HCT116 (cell line): ENCODE data around the gene SLC25A41. TPM values are rescaled to one million over a fixed set of nuclear protein-coding genes. Genes with fewer than 3 reads are reported as not detected.

Experiments used
- ATAC-seq: fragments of 200-7000 bp; cut with Tn5 transposase; 2 replicates; pipeline ENCODE4 v1.9.1; 2020; ENCODE audit warnings: mild to moderate bottlenecking, moderate library complexity
- Bru-seq: library from RNA; stranded (reverse); fragments of 400-500 nt; gene quantifications from one replicate; lab custom pipeline; 2021; lab: Mats Ljungman, UMichigan
- BruChase-seq, 2 experiments: library from RNA; stranded (reverse); fragments of 400-500 nt; gene quantifications; one replicate each; lab custom pipeline; 2021; lab: Mats Ljungman, UMichigan
- BruUV-seq: library from RNA; stranded (reverse); fragments of 400-500 nt; replicated peaks from 2 replicates; lab custom pipeline; 2021; lab: Mats Ljungman, UMichigan
- CTCF ChIA-PET: fragments of 300-600 bp; sonication (Branson Sonifier 250); formaldehyde crosslinking; loops from one replicate; lab custom pipeline; 2021; ENCODE audit warnings: antibody characterized with exemption; lab: Charles Lee
- POLR2A ChIA-PET: fragments of 300-600, 350-600 bp; sonication (Branson Sonifier 250); formaldehyde crosslinking; loops from one replicate; lab custom pipeline; 2021; ENCODE audit warnings: antibody characterized with exemption; lab: Charles Lee
- RAD21 ChIA-PET, 2 experiments: fragments of 300-600 bp; sonication (Branson Sonifier 250); formaldehyde crosslinking; loops; one replicate each; lab custom pipeline; 2023; ENCODE audit warnings: low total read pairs in 2 of 2; ENCODE audit not compliant: uncharacterized antibody in 2 of 2, unreplicated experiment in 2 of 2, low non-redundant PET in 1 of 2; lab: Charles Lee
- DNase-seq: peaks from one replicate; pipeline ENCODE4 v3.0.0-alpha.2; 2010; ENCODE audit warnings: low read depth, low spot score
- H2AFZ ChIP-seq: fragments of 200-600 bp; shearing (Covaris generic), sonication (generic); 2 replicates; pipeline ENCODE4 v1.6.1; 2017; ENCODE audit warnings: low read depth, mixed run types, mixed read lengths, antibody characterized with exemption, low read length; ENCODE audit not compliant: poor library complexity, severe bottlenecking
- H3K27ac ChIP-seq: 2 replicates; pipeline ENCODE4 v1.5.1; 2012; ENCODE audit warnings: low read depth, low read length
- H3K27me3 ChIP-seq: fragments of 200-600 bp; sonication (generic); 2 replicates; pipeline ENCODE4 v1.6.1; 2016; ENCODE audit warnings: mixed run types, low read length, mixed read lengths; ENCODE audit not compliant: insufficient read depth
- H3K36me3 ChIP-seq, 2 experiments: fragments of 200-500 bp in 1 of 2; fragments of 200-600 bp in 1 of 2; sonication (Bioruptor generic) in 1 of 2; sonication (generic) in 1 of 2; 2 replicates each; pipeline versions ENCODE4 v1.5.1 to v1.6.1; 2014 to 2016; ENCODE audit warnings: low read length in 2 of 2, inconsistent platforms in 1 of 2, mixed read lengths in 1 of 2, mixed run types in 1 of 2; ENCODE audit not compliant: insufficient read depth in 2 of 2, control insufficient read depth in 1 of 2
- H3K4me1 ChIP-seq, 2 experiments: fragments of 200-600 bp in 1 of 2; sonication (generic) in 1 of 2; 2 replicates each; pipeline versions ENCODE4 v1.5.1 to v1.6.1; 2012 to 2017; ENCODE audit warnings: low read length in 2 of 2, inconsistent platforms in 1 of 2, mild to moderate bottlenecking in 1 of 2, mixed read lengths in 1 of 2, mixed run types in 1 of 2, moderate library complexity in 1 of 2; ENCODE audit not compliant: insufficient read depth in 2 of 2, control insufficient read depth in 1 of 2
- H3K4me2 ChIP-seq: fragments of 200-600 bp; sonication (generic); 2 replicates; pipeline ENCODE4 v1.6.1; 2017; ENCODE audit warnings: mixed run types, low read length, mixed read lengths
- H3K4me3 ChIP-seq, 2 experiments: fragments of 200-600 bp in 1 of 2; sonication (generic) in 1 of 2; replicated peaks in 1 of 2; 2 replicates each; pipeline ENCODE4 v1.5.1; 2011 to 2016; ENCODE audit warnings: low read length in 2 of 2, control low read depth in 1 of 2, low read depth in 1 of 2, mild to moderate bottlenecking in 1 of 2, mixed read lengths in 1 of 2, mixed run types in 1 of 2
- H3K79me2 ChIP-seq: fragments of 200-600 bp; sonication (generic); 2 replicates; pipeline ENCODE4 v1.6.1; 2017; ENCODE audit warnings: mild to moderate bottlenecking, mixed run types, low read length, moderate library complexity, mixed read lengths; ENCODE audit not compliant: insufficient read depth
- H3K9ac ChIP-seq: fragments of 200-600 bp; sonication (generic); 2 replicates; pipeline ENCODE4 v1.6.1; 2016; ENCODE audit warnings: low read length, mixed read lengths
- H3K9me2 ChIP-seq: fragments of 200-600 bp; sonication (generic), shearing (Covaris generic); 2 replicates; pipeline ENCODE4 v1.6.1; 2017; ENCODE audit warnings: mixed run types, mild to moderate bottlenecking, moderate library complexity; ENCODE audit not compliant: insufficient read depth
- H3K9me3 ChIP-seq, 2 experiments: fragments of 200-500 bp in 1 of 2; fragments of 200-600 bp in 1 of 2; sonication (Bioruptor generic) in 1 of 2; sonication (generic) in 1 of 2; 2 replicates each; pipeline ENCODE4 v1.6.1; 2014 to 2017; ENCODE audit warnings: low read length in 2 of 2, mixed read lengths in 2 of 2, inconsistent platforms in 1 of 2, low read depth in 1 of 2, mild to moderate bottlenecking in 1 of 2, mixed run types in 1 of 2, moderate library complexity in 1 of 2; ENCODE audit not compliant: control insufficient read depth in 1 of 2, insufficient read depth in 1 of 2
- H4K20me1 ChIP-seq: fragments of 200-600 bp; sonication (generic), shearing (Covaris generic); 2 replicates; pipeline ENCODE4 v1.6.1; 2017; ENCODE audit warnings: mixed run types, mild to moderate bottlenecking, moderate library complexity; ENCODE audit not compliant: insufficient read depth
- CEBPB ChIP-seq: IDR thresholded peaks from 2 replicates; pipeline ENCODE4 v1.6.1; 2012; ENCODE audit warnings: low read depth
- ELF1 ChIP-seq: IDR thresholded peaks from 2 replicates; pipeline ENCODE4 v1.6.1; 2012; ENCODE audit warnings: low read depth, borderline replicate concordance
- EZH2 ChIP-seq: fragments of 200-600 bp; sonication (generic); IDR thresholded peaks from 2 replicates; pipeline ENCODE4 v1.6.1; 2017; ENCODE audit warnings: antibody characterized with exemption, mixed run types
- EZH2phosphoT487 ChIP-seq: fragments of 200-600 bp; IDR thresholded peaks from 2 replicates; pipeline ENCODE4 v1.6.1; 2018; ENCODE audit warnings: antibody characterized with exemption, borderline replicate concordance
- FOSL1 ChIP-seq: IDR thresholded peaks from 2 replicates; pipeline ENCODE4 v1.6.1; 2012; ENCODE audit warnings: low read depth
- JUND ChIP-seq: IDR thresholded peaks from 2 replicates; pipeline ENCODE4 v1.6.1; 2012
- RAD21 ChIP-seq: IDR thresholded peaks from 2 replicates; pipeline ENCODE4 v1.6.1; 2012; ENCODE audit warnings: low read depth, mild to moderate bottlenecking
- SP1 ChIP-seq: IDR thresholded peaks from 2 replicates; pipeline ENCODE4 v1.6.1; 2012; ENCODE audit warnings: low read depth
- YY1 ChIP-seq: IDR thresholded peaks from 2 replicates; pipeline ENCODE4 v1.6.1; 2011; ENCODE audit warnings: low read length, low read depth, moderate library complexity, mild to moderate bottlenecking; ENCODE audit not compliant: insufficient replicate concordance; ENCODE audit errors: extremely low read depth
- ZNF274 ChIP-seq: fragments of 200-500 bp; sonication (Bioruptor generic); IDR thresholded peaks from 2 replicates; pipeline ENCODE4 v1.6.1; 2014; ENCODE audit warnings: mild to moderate bottlenecking, low read depth, low read length, inconsistent platforms
- intact Hi-C: fragments of 100-400 bp; cut with micrococcal nuclease; formaldehyde crosslinking; loops from 2 replicates; pipeline ENCODE4 v1.10.0; 2022
- long read RNA-seq: library from polyadenylated mRNA; unstranded; transcript quantifications from one replicate; pipeline ENCODE4 v2.0.0, GENCODE V29; 2021; ENCODE audit not compliant: unreplicated experiment
- polyA plus RNA-seq: library from polyadenylated mRNA; unstranded; fragments of >200 nt; gene quantifications from 2 replicates; pipeline ENCODE4 v1.2.1, GENCODE V29; 2012; ENCODE audit warnings: missing spikeins
- total RNA-seq: library from RNA; stranded (reverse); gene quantifications from one replicate; pipeline ENCODE4 v1.2.1, GENCODE V29; 2021; ENCODE audit not compliant: unreplicated experiment
- TF ChIP-seq, protein P1 (sequence below), 3 experiments: fragments of 200-600 bp in 1 of 3; sonication (generic) in 1 of 3; IDR thresholded peaks in 2 of 3; conservative IDR thresholded peaks in 1 of 3; 2 replicates each; pipeline ENCODE4 v1.5.1; 2012 to 2017; ENCODE audit warnings: low read depth in 2 of 3, low read length in 2 of 3, antibody characterized with exemption in 1 of 3, borderline replicate concordance in 1 of 3, control low read depth in 1 of 3, mild to moderate bottlenecking in 1 of 3, mixed read lengths in 1 of 3, mixed run types in 1 of 3, moderate library complexity in 1 of 3; ENCODE audit not compliant: insufficient read depth in 1 of 3

Gene SLC25A41
- total RNA-seq (0.93 TPM), Bru-seq, nascent RNA (percentile 30 among the genes with signal in this experiment), BruChase-seq, experiment 1, labeled RNA remaining after a 6-hour chase (percentile 35 among the genes with signal in this experiment), BruChase-seq, experiment 2, labeled RNA remaining after a 2-hour chase (percentile 36 among the genes with signal in this experiment)
- 1.00 and 1.4 TPM in 2 replicates for polyA plus RNA-seq
- long read RNA-seq: 0 reads

DNA sequence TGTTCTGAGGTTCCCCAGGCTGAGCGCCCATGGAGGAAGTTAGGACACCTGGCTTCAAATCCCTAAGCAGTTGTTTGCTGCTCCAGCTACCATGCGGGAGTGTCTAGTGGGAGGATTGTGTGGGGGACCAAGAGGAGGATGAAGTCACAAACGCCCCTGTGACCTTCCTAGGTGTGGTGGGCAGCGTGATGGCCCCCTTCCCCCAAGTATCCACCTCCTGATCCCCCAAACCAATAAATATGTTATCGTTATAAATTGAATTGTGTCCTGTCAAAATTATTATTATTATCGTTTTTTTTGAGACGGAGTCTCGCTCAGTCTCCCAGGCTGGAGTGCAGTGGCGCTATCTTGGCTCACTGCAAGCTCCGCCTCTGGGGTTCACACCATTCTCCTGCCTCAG, at the start of gene SLC25A41:
Gene SLC25A41, minus strand, starts transcription at position 101 of the 400 bp plus-strand sequence. Its CDS starts 70 bp downstream, at position 31.
- RAD21 ChIA-PET: no interaction called here
- Histone ChIP-seq H3K4me1 (peaks cover 3 to 7% of the 10 kb centered on the region in 2 experiments; a peak in 3 of 4 replicates), H3K4me2 (no peak within 1 kb of the TSS), H3K27ac (no peak within 1 kb of the TSS), H3K9me3 (no peaks in the 10 kb centered on the region), H4K20me1 (no peaks in the 10 kb centered on the region), H3K9ac (no peak within 1 kb of the TSS), H2AFZ (no peak within 1 kb of the TSS), H3K4me3 (no peak within 1 kb of the TSS), H3K9me2 (no peaks in the 10 kb centered on the region), H3K79me2 (no peaks in the 10 kb centered on the region), H3K36me3 (no peaks in the 10 kb centered on the region), H3K27me3 (no peaks in the 10 kb centered on the region)
- TF ChIP-seq, protein P1, sequence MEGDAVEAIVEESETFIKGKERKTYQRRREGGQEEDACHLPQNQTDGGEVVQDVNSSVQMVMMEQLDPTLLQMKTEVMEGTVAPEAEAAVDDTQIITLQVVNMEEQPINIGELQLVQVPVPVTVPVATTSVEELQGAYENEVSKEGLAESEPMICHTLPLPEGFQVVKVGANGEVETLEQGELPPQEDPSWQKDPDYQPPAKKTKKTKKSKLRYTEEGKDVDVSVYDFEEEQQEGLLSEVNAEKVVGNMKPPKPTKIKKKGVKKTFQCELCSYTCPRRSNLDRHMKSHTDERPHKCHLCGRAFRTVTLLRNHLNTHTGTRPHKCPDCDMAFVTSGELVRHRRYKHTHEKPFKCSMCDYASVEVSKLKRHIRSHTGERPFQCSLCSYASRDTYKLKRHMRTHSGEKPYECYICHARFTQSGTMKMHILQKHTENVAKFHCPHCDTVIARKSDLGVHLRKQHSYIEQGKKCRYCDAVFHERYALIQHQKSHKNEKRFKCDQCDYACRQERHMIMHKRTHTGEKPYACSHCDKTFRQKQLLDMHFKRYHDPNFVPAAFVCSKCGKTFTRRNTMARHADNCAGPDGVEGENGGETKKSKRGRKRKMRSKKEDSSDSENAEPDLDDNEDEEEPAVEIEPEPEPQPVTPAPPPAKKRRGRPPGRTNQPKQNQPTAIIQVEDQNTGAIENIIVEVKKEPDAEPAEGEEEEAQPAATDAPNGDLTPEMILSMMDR (IDR thresholded peaks at IDR 0.05 in 2 of 3, conservative IDR thresholded peaks at IDR 0.05 in 1 of 3; ENCODE audit: borderline replicate concordance in 1 of 3, insufficient read depth in 1 of 3, low read depth in 2 of 3, low read length in 2 of 3): no peak
- TF ChIP-seq ZNF274 (no peak), RAD21 (no peak), FOSL1 (no peak), JUND (no peak), CEBPB (no peak), SP1 (no peak), ELF1 (no peak), YY1 (no peak), EZH2phosphoT487 (no peak), EZH2 (no peak)
- CTCF ChIA-PET: no interaction called here
- ATAC-seq: no peak
- intact Hi-C loops: no loop called here
- BruUV-seq: no TSS peak
- no peak for DNase-seq
- POLR2A ChIA-PET: no interaction called here
